IMR-90 (cell line): ENCODE measurements around the gene PGS1. TPM values are rescaled to one million over a fixed set of nuclear protein-coding genes. Genes with fewer than 3 reads are reported as not detected.

ENCODE experiments used
- ATAC-seq: fragments of 200-7000 bp; cut with Tn5 transposase; 2 replicates; pipeline ENCODE4 v1.9.1; 2020; ENCODE audit warnings: low read depth, mild to moderate bottlenecking, moderate library complexity
- BruUV-seq: library from RNA; stranded (reverse); fragments of 400-500 nt; replicated peaks from 2 replicates; lab custom pipeline; 2021; lab: Mats Ljungman, UMichigan
- CTCF ChIA-PET: fragments of 300-600 bp; formaldehyde crosslinking; extraction: SDS; loops from one replicate; lab custom pipeline; 2021; ENCODE audit warnings: antibody characterized with exemption; lab: Yijun Ruan, JAX
- POLR2A ChIA-PET: fragments of 300-600 bp; sonication (Branson Sonifier 250); formaldehyde crosslinking; loops from one replicate; lab custom pipeline; 2022; ENCODE audit warnings: antibody characterized with exemption; ENCODE audit not compliant: unreplicated experiment; lab: Charles Lee
- DNase-seq: peaks from one replicate; pipeline ENCODE4 v3.0.0; 2013
- H2AFZ ChIP-seq: replicated peaks from 2 replicates; pipeline ENCODE3; 2013; ENCODE audit warnings: low read length, mild to moderate bottlenecking; ENCODE audit not compliant: poor library complexity
- H2AK5ac ChIP-seq: 2 replicates; pipeline ENCODE4 v1.6.1; 2013; ENCODE audit warnings: low read depth, low read length, inconsistent platforms
- H2AK9ac ChIP-seq: replicated peaks from 2 replicates; pipeline ENCODE3; 2013; ENCODE audit warnings: mild to moderate bottlenecking, low read depth, low read length, moderate library complexity; ENCODE audit not compliant: poor library complexity
- H2BK120ac ChIP-seq: 2 replicates; pipeline ENCODE4 v1.6.1; 2013; ENCODE audit warnings: low read depth, low read length, inconsistent platforms
- H2BK15ac ChIP-seq: 3 replicates; pipeline ENCODE4 v1.6.1; 2013; ENCODE audit warnings: low read depth, low read length, inconsistent platforms
- H2BK20ac ChIP-seq: 2 replicates; pipeline ENCODE4 v1.6.1; 2013; ENCODE audit warnings: low read depth, mild to moderate bottlenecking, inconsistent platforms, low read length, moderate library complexity
- H2BK5ac ChIP-seq: 2 replicates; pipeline ENCODE4 v1.6.1; 2013; ENCODE audit warnings: mild to moderate bottlenecking, low read depth, low read length, inconsistent platforms; ENCODE audit not compliant: poor library complexity, severe bottlenecking
- H3K14ac ChIP-seq: replicated peaks from 2 replicates; pipeline ENCODE4 v1.6.1; 2013; ENCODE audit warnings: low read depth, low read length, inconsistent platforms
- H3K18ac ChIP-seq: 2 replicates; pipeline ENCODE4 v1.6.1; 2013; ENCODE audit warnings: low read depth, low read length, control low read depth
- H3K23ac ChIP-seq: 2 replicates; pipeline ENCODE4 v1.6.1; 2013; ENCODE audit warnings: low read depth, low read length, inconsistent platforms
- H3K27ac ChIP-seq: 2 replicates; pipeline ENCODE4 v1.5.1; 2013; ENCODE audit warnings: mild to moderate bottlenecking, control low read depth, low read length; ENCODE audit not compliant: insufficient read depth
- H3K27me3 ChIP-seq: 2 replicates; pipeline ENCODE4 v1.6.1; 2013; ENCODE audit warnings: low read length; ENCODE audit not compliant: control insufficient read depth, insufficient read depth
- H3K36me3 ChIP-seq: 2 replicates; pipeline ENCODE4 v1.6.1; 2013; ENCODE audit warnings: low read length, mixed read lengths; ENCODE audit not compliant: control insufficient read depth, insufficient read depth
- H3K4ac ChIP-seq: 2 replicates; pipeline ENCODE4 v1.6.1; 2013; ENCODE audit warnings: low read depth, low read length, inconsistent platforms
- H3K4me1 ChIP-seq: 2 replicates; pipeline ENCODE4 v1.6.1; 2013; ENCODE audit warnings: low read length, mixed read lengths; ENCODE audit not compliant: control insufficient read depth, insufficient read depth
- H3K4me2 ChIP-seq: 2 replicates; pipeline ENCODE4 v1.6.1; 2013; ENCODE audit warnings: low read depth, mild to moderate bottlenecking, control low read depth, low read length, moderate library complexity
- H3K4me3 ChIP-seq: 2 replicates; pipeline ENCODE4 v1.5.1; 2013; ENCODE audit warnings: low read depth, mild to moderate bottlenecking, control low read depth, low read length, moderate library complexity; ENCODE audit not compliant: insufficient read depth
- H3K56ac ChIP-seq: 2 replicates; pipeline ENCODE4 v1.6.1; 2013; ENCODE audit warnings: low read length, inconsistent platforms; ENCODE audit not compliant: insufficient read depth; ENCODE audit errors: extremely low read depth
- H3K79me1 ChIP-seq, 2 experiments: 2 replicates each; pipeline ENCODE4 v1.6.1; 2013; ENCODE audit warnings: low read length in 2 of 2, inconsistent platforms in 1 of 2, low read depth in 1 of 2
- H3K9ac ChIP-seq: 2 replicates; pipeline ENCODE4 v1.6.1; 2013; ENCODE audit warnings: low read depth, low read length, control low read depth
- H3K9me1 ChIP-seq: 2 replicates; pipeline ENCODE4 v1.6.1; 2013; ENCODE audit warnings: low read length, inconsistent platforms; ENCODE audit not compliant: insufficient read depth
- H3K9me3 ChIP-seq: 2 replicates; pipeline ENCODE4 v1.6.1; 2013; ENCODE audit warnings: low read length; ENCODE audit not compliant: control insufficient read depth, insufficient read depth
- H4K20me1 ChIP-seq: 2 replicates; pipeline ENCODE4 v1.6.1; 2013; ENCODE audit warnings: low read length, inconsistent platforms; ENCODE audit not compliant: insufficient read depth
- H4K5ac ChIP-seq: 2 replicates; pipeline ENCODE4 v1.6.1; 2013; ENCODE audit warnings: mild to moderate bottlenecking, low read depth, low read length, control low read depth
- H4K8ac ChIP-seq, 2 experiments: 2 replicates each; pipeline ENCODE4 v1.6.1; 2013; ENCODE audit warnings: low read depth in 2 of 2, low read length in 2 of 2, control low read depth in 1 of 2, inconsistent platforms in 1 of 2
- H4K91ac ChIP-seq: 2 replicates; pipeline ENCODE4 v1.6.1; 2013; ENCODE audit warnings: low read depth, low read length, inconsistent platforms; ENCODE audit not compliant: insufficient read depth
- BHLHE40 ChIP-seq: fragments of 150-350 bp; IDR thresholded peaks from 2 replicates; pipeline ENCODE4 v1.6.1; 2016; ENCODE audit warnings: mild to moderate bottlenecking, low read depth, low read length
- CHD1 ChIP-seq: IDR thresholded peaks from 2 replicates; pipeline ENCODE4 v1.6.1; 2012; ENCODE audit warnings: low read depth, low read length, improper control_type of control experiment
- ELK1 ChIP-seq: fragments of 150-350 bp; IDR thresholded peaks from 2 replicates; pipeline ENCODE4 v1.6.1; 2016; ENCODE audit warnings: low read depth, mild to moderate bottlenecking, low read length, moderate library complexity, borderline replicate concordance
- FOS ChIP-seq: fragments of 150-350 bp; IDR thresholded peaks from 2 replicates; pipeline ENCODE4 v1.6.1; 2016; ENCODE audit warnings: low read depth, low read length
- MAFK ChIP-seq: IDR thresholded peaks from 2 replicates; pipeline ENCODE4 v1.6.1; 2012; ENCODE audit warnings: low read depth, low read length, improper control_type of control experiment
- MAZ ChIP-seq: IDR thresholded peaks from 2 replicates; pipeline ENCODE4 v1.6.1; 2012; ENCODE audit warnings: low read depth, mild to moderate bottlenecking, low read length, improper control_type of control experiment, moderate library complexity, borderline replicate concordance
- POLR2A ChIP-seq: IDR thresholded peaks from 2 replicates; pipeline ENCODE4 v1.6.1; 2012; ENCODE audit warnings: mild to moderate bottlenecking, low read depth, low read length
- RFX5 ChIP-seq: IDR thresholded peaks from 2 replicates; pipeline ENCODE4 v1.8.0; 2012; ENCODE audit warnings: low read depth, mild to moderate bottlenecking, low read length, moderate library complexity
- SMC3 ChIP-seq: fragments of 150-350 bp; IDR thresholded peaks from 2 replicates; pipeline ENCODE4 v1.6.1; 2016; ENCODE audit warnings: low read depth, mild to moderate bottlenecking, antibody characterized with exemption, low read length, moderate library complexity
- USF2 ChIP-seq: fragments of 150-350 bp; IDR thresholded peaks from 2 replicates; pipeline ENCODE4 v1.6.1; 2017; ENCODE audit warnings: mild to moderate bottlenecking, antibody characterized with exemption, low read length, low read depth
- WGBS, 2 experiments: methylation state at CpG; one replicate each; pipeline versions ENCODE4 v1.1.5 to v1.1.7; 2013; ENCODE audit warnings: missing lambda C conversion rate in 2 of 2; ENCODE audit not compliant: insufficient read length in 1 of 2; ENCODE audit errors: extremely low coverage in 2 of 2; 5-methylcytosine and 5-hydroxymethylcytosine counted together
- dilution Hi-C: fragments of 300-500 bp; cut with HindIII; formaldehyde crosslinking; loops from one replicate; pipeline ENCODE4 v1.14.3; 2018; ENCODE audit warnings: low sequenced_read_pairs; ENCODE audit not compliant: unreplicated experiment
- in situ Hi-C: fragments of 300-500 bp; cut with MboI; formaldehyde crosslinking; loops from 3 replicates; pipeline ENCODE4 v1.14.3; 2019; ENCODE audit warnings: low sequenced_read_pairs, inconsistent platforms, mixed read lengths
- intact Hi-C: fragments of 100-400 bp; cut with micrococcal nuclease; formaldehyde crosslinking; loops from 2 replicates; pipeline ENCODE4 v1.10.0; 2022
- polyA plus RNA-seq, 3 experiments: library from polyadenylated mRNA; depleted of rRNA; stranded (reverse); fragments of >200 nt; gene quantifications; 2 replicates each; pipeline ENCODE4 v1.2.3, GENCODE V29; 2012; ENCODE audit warnings: low replicate concordance in 1 of 3
- total RNA-seq: library from RNA; depleted of rRNA; stranded (reverse); fragments of >200 nt; gene quantifications from 2 replicates; pipeline ENCODE4 v1.2.3, GENCODE V29; 2012

PGS1 gene
- total and polyA plus RNA-seq, 2 of the 4 experiments (the other 2 are of a cell fraction), result 18.5 to 43.2 TPM

GRCh38 chr17:78367193-78367592, 11.3 kb upstream of the PGS1 start:
- H4K8ac ChIP-seq, result no peak overlapping the region
- dilution Hi-C loops, result no loop called here
- no peak overlapping the region for H4K91ac ChIP-seq
- no peak overlapping the region for H2BK5ac ChIP-seq
- no peak overlapping the region for H2AK9ac ChIP-seq
- DNase-seq, result no peak
- H3K18ac ChIP-seq, result no peak overlapping the region
- H3K14ac ChIP-seq, result no peak overlapping the region
- H3K23ac ChIP-seq, result no peak overlapping the region
- H3K9ac ChIP-seq, result no peak overlapping the region
- H3K79me1 ChIP-seq, result no peaks in the 10 kb centered on the region
- no peak overlapping the region for H2BK20ac ChIP-seq
- H3K4me2 ChIP-seq, result no peak overlapping the region
- ChIA-PET CTCF (no interaction called here), POLR2A (no interaction called here)
- H3K4ac ChIP-seq, result no peak overlapping the region
- H3K4me1 ChIP-seq, result peaks cover 12% of the 10 kb centered on the region; the same call in 1 of the 2 replicates
- BruUV-seq, result no TSS peak
- no peak overlapping the region for H3K27ac ChIP-seq
- H4K20me1 ChIP-seq, result no peaks in the 10 kb centered on the region
- no peak overlapping the region for H3K4me3 ChIP-seq
- H3K36me3 ChIP-seq, result no peaks in the 10 kb centered on the region
- TF ChIP-seq RFX5, result no peak
- no peak for TF ChIP-seq FOS
- TF ChIP-seq SMC3, result no peak
- no peak for TF ChIP-seq USF2
- TF ChIP-seq POLR2A, result no peak
- TF ChIP-seq BHLHE40, result no peak
- TF ChIP-seq MAFK, result no peak
- no peak for TF ChIP-seq ELK1
- no peak for TF ChIP-seq CHD1
- no peak for TF ChIP-seq MAZ
- H2BK15ac ChIP-seq, result no peak overlapping the region
- WGBS, 2 experiments, result 70% methylated on average over 2 of the region's 5 CpGs; no CpG with 5 or more reads in 1 of the 2 experiments
- intact Hi-C loops, result no loop called here
- H2BK120ac ChIP-seq, result no peak overlapping the region
- no peak overlapping the region for H2AFZ ChIP-seq
- in situ Hi-C loops, result no loop called here
- H3K27me3 ChIP-seq, result no peaks in the 10 kb centered on the region
- ATAC-seq, result no peak
- H3K56ac ChIP-seq, result no peak overlapping the region
- no peak overlapping the region for H2AK5ac ChIP-seq
- H3K9me1 ChIP-seq, result no peaks in the 10 kb centered on the region
- no peak overlapping the region for H4K5ac ChIP-seq
- no peaks in the 10 kb centered on the region for H3K9me3 ChIP-seq
